Osteoblast (primary cell): ENCODE results near the gene OSBPL5. TPM values are rescaled to one million over a fixed set of nuclear protein-coding genes. Genes with fewer than 3 reads are reported as not detected.
A peak's percentile ranks its signal among the peaks of the same experiment; 100 is the strongest.

Experiments
- DNase-seq: peaks from one replicate; pipeline ENCODE4 v3.0.0; 2011; ENCODE audit warnings: low spot score, mixed read lengths; ENCODE audit not compliant: insufficient read length; ENCODE audit errors: missing footprints
- H2AFZ ChIP-seq: 2 replicates; pipeline ENCODE4 v1.6.0; 2011; ENCODE audit warnings: mild to moderate bottlenecking, low read length
- H3K27ac ChIP-seq: 2 replicates; pipeline ENCODE4 v1.5.1; 2011; ENCODE audit warnings: mild to moderate bottlenecking, low read depth, low read length, moderate library complexity
- H3K27me3 ChIP-seq: 2 replicates; pipeline ENCODE4 v1.6.0; 2012; ENCODE audit warnings: mild to moderate bottlenecking, control low read depth, inconsistent platforms, low read length, moderate library complexity; ENCODE audit not compliant: insufficient read depth
- H3K36me3 ChIP-seq: 2 replicates; pipeline ENCODE4 v1.5.1; 2011; ENCODE audit warnings: mild to moderate bottlenecking, low read length, control low read depth, moderate library complexity; ENCODE audit not compliant: insufficient read depth
- H3K4me1 ChIP-seq: 2 replicates; pipeline ENCODE4 v1.5.1; 2011; ENCODE audit warnings: mild to moderate bottlenecking, low read length, control low read depth, moderate library complexity; ENCODE audit not compliant: insufficient read depth
- H3K4me2 ChIP-seq: 2 replicates; pipeline ENCODE4 v1.6.0; 2011; ENCODE audit warnings: mild to moderate bottlenecking, low read length; ENCODE audit not compliant: insufficient read depth
- H3K4me3 ChIP-seq: fragments of 200-600 bp; sonication (generic); 3 replicates; pipeline ENCODE4 v1.5.1; 2012; ENCODE audit warnings: mild to moderate bottlenecking, low read length, inconsistent platforms; ENCODE audit not compliant: insufficient read depth
- H3K79me2 ChIP-seq: 2 replicates; pipeline ENCODE4 v1.6.0; 2012; ENCODE audit warnings: mild to moderate bottlenecking, low read length, control low read depth, inconsistent platforms; ENCODE audit not compliant: insufficient read depth
- H3K9me3 ChIP-seq: 2 replicates; pipeline ENCODE4 v1.5.1; 2011; ENCODE audit warnings: low read depth, low read length, control low read depth
- H4K20me1 ChIP-seq: 2 replicates; pipeline ENCODE4 v1.6.0; 2012; ENCODE audit warnings: mild to moderate bottlenecking, low read length, control low read depth; ENCODE audit not compliant: insufficient read depth
- CTCF ChIP-seq: IDR thresholded peaks from 2 replicates; pipeline ENCODE4 v1.5.1; 2011; ENCODE audit warnings: mild to moderate bottlenecking, low read depth, low read length, moderate library complexity; ENCODE audit errors: extremely low read depth
- total RNA-seq: library from RNA; depleted of rRNA; stranded (reverse); fragments of >200 nt; gene quantifications from 2 replicates; pipeline ENCODE4 v1.2.3, GENCODE V29; 2012

Gene OSBPL5
- total RNA-seq, 1 donor, result 49.9 TPM

GRCh38 chr11:3177931-3178330 is 12.8 kb upstream of the OSBPL5 start:
- no peaks in the 10 kb centered on the region for H4K20me1 ChIP-seq

GRCh38 chr11:3176487-3176886 is 11.4 kb upstream of the OSBPL5 start:
- H3K4me1 ChIP-seq, result peaks cover 10% of the 10 kb centered on the region
- H3K9me3 ChIP-seq, result peaks cover 6% of the 10 kb centered on the region
- H3K27me3 ChIP-seq, result no peaks in the 10 kb centered on the region
- no peak for DNase-seq
- no peak overlapping the region for H2AFZ ChIP-seq
- no peaks in the 10 kb centered on the region for H4K20me1 ChIP-seq
- no peak overlapping the region for H3K4me3 ChIP-seq
- TF ChIP-seq CTCF, result no peak
- H3K4me2 ChIP-seq, result no peak overlapping the region
- no peak overlapping the region for H3K27ac ChIP-seq
- no peaks in the 10 kb centered on the region for H3K79me2 ChIP-seq
- H3K36me3 ChIP-seq, result no peaks in the 10 kb centered on the region

More at GRCh38 chr11:3177931-3178330, 12.8 kb upstream of the OSBPL5 start:
- peak; percentile 69 for DNase-seq
- Histone ChIP-seq H2AFZ (peak overlapping the region; percentile 57), H3K79me2 (no peaks in the 10 kb centered on the region), H3K9me3 (peaks cover 6% of the 10 kb centered on the region), H3K4me3 (no peak overlapping the region), H3K27ac (peak overlapping the region; percentile 83), H3K4me1 (peaks cover 10% of the 10 kb centered on the region), H3K27me3 (no peaks in the 10 kb centered on the region), H3K4me2 (peak overlapping the region; percentile 44), H3K36me3 (no peaks in the 10 kb centered on the region)
- no peak for TF ChIP-seq CTCF

- Histone ChIP-seq H2AFZ (no peak overlapping the region), H3K79me2 (no peaks in the 10 kb centered on the region), H3K36me3 (no peaks in the 10 kb centered on the region), H3K27me3 (no peaks in the 10 kb centered on the region), H3K4me3 (no peak overlapping the region), H3K27ac (no peak overlapping the region), H3K4me2 (no peak overlapping the region), H3K9me3 (peaks cover 6% of the 10 kb centered on the region), H4K20me1 (no peaks in the 10 kb centered on the region), H3K4me1 (peaks cover 12% of the 10 kb centered on the region)
- DNase-seq, result peak; percentile 22
- no peak for TF ChIP-seq CTCF
Observed at GRCh38 chr11:3175194-3175593, 10.1 kb upstream of the OSBPL5 start.

GRCh38 chr11:3174387-3174786 is 9.3 kb upstream of the OSBPL5 start:
- peaks cover 6% of the 10 kb centered on the region for H3K9me3 ChIP-seq
- H3K4me3 ChIP-seq, result no peak overlapping the region
- H2AFZ ChIP-seq, result no peak overlapping the region
- TF ChIP-seq CTCF, result no peak
- no peaks in the 10 kb centered on the region for H4K20me1 ChIP-seq
- H3K36me3 ChIP-seq, result no peaks in the 10 kb centered on the region
- DNase-seq, result no peak
- H3K27me3 ChIP-seq, result no peaks in the 10 kb centered on the region
- H3K4me1 ChIP-seq, result peaks cover 20% of the 10 kb centered on the region
- no peaks in the 10 kb centered on the region for H3K79me2 ChIP-seq
- H3K27ac ChIP-seq, result no peak overlapping the region
- no peak overlapping the region for H3K4me2 ChIP-seq
